Stimulated activated CD4-positive, alpha-beta T cell treated with anti-CD3 and anti-CD28 coated beads, Interleukin-1b, Interleukin-23, amount 100 ng/mL, for 1 hour (primary cell): Measurements from ENCODE around the gene KLHL40.

ENCODE experiments used
- DNase-seq, 2 donors: peaks; one replicate each; pipeline ENCODE4 v3.0.0-alpha.2; 2020; ENCODE audit warnings: low read depth in 2 of 2

KLHL40 gene

GRCh38 chr3:42723219-42723618 is 37.9 kb downstream of the KLHL40 start:
- no peak for DNase-seq

DNA sequence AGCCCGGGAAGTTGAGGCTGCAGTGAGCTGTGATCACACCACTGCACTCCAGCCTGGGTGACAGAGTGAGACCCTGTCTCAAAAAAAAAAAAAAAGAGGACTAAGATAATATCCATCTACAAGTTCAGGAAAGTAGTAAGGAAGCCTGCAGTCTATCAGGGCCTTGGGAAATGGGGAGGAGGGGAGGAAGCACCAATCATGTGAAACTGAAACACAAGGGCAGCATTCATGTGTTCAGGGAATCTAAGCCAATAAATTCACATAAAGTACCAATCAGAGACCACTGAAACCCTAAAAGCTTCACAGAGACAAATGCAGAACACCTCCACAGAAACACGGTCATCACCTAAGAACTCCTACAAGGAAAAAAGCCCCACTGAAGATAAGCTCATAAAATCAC is 40.1 kb downstream of the KLHL40 start:
- DNase-seq: no peak

GRCh38 chr3:42728056-42728455 is 42.7 kb downstream of the KLHL40 start:
- DNase-seq: no peak

- DNase-seq: no peak
Measured at GRCh38 chr3:42728668-42729364, 43.5 kb downstream of the KLHL40 start.

- DNase-seq: no peak
Measured at GRCh38 chr3:42729404-42730145, 44.2 kb downstream of the KLHL40 start.

DNA sequence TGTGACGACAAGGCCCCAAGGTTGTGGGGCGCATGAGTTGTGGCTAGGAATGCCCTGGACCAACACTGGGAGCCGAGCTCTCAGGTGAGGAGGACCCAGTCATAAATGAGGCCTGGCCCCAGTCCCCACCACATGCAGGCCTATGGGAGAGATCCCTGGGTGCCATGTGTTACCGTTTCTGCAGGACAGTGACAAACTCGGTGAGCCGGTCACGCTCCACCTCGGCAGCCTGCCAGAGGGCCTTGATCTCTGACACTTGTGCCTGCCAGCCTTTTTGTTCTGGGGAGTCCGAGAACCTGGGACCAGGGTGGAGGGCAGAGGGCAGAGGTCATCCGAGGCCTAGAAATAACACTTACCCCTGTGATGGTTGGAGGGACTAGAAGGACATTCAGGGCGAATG is 45.0 kb downstream of the KLHL40 start:
- DNase-seq: no peak

- DNase-seq: no peak
Measured at GRCh38 chr3:42730706-42731420, 45.5 kb downstream of the KLHL40 start.

DNA sequence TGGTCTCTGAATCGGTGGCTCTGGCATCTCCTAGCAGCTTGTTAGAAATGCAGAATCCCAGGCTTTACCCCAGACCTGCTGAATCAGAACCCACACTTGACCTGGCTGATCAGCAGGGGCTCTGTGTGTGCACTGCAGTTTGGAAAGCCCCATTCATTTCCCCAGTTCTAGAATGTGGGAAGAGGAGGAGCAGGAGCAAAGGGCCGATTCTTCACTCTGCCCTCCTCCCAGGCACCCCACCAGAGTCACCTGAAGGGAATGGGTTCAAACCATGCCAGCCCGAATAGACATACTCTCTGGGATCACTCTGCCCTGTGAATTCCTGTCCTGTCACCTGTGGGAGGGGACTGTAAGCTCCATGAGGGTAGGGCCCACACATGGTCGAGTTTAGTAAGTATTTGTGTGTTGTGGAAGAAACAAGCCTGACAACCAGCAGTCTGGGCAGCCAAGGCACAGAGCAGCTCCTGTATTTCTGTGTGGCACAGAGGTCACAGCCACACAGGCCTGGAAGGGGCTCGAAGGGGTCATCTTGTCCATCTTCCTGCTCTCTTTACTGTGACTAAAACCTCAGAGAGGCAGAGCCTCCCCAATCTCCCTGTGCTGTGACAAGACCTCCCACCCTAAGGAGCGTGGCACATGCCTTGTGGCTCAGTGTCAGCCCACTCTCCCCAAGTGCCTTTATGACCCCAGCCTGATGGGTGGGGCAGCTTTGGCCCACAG is 46.3 kb downstream of the KLHL40 start:
- no peak for DNase-seq

DNA sequence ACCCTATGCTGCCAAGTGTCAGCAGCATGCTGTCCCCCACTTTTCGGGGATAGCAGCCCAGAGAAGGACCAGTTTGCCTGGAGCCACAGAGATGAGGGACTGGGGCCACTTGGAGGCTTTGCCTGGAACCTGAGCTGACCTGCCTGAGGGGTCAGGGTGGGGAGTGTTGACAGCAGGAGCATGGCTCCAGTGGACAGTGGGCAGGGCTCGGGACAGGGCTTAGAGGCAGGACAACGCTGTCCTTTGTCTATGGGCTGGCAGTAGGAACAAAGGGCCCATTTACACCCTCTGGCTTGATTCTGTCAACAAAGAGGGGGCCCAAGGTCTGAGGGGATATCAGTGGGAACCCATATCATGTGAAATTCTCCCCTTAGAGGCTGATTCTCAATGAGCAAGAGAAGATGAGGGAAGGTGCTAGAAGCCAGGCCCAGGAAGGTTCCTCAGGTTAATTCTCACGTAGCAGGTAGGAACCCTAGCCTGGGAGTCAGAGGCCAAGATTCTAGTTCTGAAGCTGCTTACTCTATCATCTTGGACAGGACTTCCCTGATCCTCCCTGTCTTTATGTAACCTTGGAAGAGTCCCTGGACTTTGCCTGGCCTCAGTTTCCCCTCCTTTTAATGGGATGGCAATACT is 47.0 kb downstream of the KLHL40 start:
- DNase-seq: no peak

DNA sequence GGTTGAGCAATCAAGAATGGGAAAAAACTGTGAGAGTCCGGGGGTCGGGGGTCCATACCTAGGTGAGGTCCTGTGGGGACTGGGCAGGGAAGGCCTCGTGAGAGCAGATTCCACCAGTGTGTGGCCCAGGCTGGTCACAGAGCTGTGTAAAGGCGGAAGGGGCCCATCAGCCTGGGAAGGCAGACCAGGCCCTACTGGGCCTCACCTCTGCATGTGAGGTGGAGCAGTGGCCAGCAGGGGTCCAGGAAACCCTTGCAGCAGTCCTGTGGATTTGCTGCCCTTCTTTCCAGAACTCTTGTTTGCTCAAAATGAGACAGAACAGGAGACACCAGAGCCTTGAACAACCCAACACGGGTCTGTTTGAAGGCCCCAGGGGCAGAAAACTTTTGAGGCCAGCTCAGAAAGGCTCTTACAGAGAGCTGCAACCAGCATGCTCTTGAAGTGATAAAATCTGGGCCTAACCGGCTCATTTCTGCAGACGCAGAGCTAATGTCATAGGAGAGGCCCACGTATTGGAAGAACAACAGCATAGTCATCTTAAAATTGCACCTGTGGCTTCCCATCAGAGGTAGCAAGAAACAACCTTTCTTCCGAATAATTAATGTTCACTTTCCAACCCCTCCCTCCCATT is 47.6 kb downstream of the KLHL40 start:
- no peak for DNase-seq

DNA sequence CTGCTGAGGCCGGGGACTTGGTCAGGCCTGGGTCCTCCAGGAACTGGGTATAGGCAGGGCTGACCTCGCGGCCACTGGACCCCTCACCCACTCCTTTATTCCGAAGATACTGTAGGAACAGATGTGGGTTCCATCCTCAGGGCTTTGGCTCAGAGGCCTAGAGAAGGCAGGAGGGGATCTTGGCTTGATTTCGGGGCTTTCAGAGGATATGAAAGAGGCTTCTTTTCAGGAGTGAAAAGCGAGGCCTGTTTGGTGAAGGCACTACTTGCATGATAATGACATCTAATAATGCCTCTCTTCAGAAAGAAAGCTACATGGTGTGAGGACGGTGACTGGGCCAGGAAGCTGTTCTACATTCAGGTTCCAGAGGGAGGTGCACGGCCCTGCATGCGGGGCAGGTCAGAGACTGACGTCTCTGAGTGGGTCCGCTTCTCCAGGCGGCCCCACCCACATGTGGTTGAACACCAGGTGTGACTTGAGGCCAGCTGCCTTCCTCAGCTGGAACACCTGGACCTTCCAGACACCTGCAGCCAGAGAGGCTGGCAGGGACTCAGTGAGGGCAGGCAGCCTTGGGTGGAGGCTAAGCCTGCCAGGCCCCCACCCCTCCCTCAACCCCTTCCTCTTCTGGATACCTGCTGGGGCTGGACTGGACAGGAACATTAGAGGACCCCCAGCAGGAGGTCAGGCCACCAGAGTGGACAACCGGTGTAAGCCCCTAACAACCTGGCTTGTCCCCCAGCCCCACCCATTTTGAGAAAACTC is 48.3 kb downstream of the KLHL40 start:
- DNase-seq: no peak

DNA sequence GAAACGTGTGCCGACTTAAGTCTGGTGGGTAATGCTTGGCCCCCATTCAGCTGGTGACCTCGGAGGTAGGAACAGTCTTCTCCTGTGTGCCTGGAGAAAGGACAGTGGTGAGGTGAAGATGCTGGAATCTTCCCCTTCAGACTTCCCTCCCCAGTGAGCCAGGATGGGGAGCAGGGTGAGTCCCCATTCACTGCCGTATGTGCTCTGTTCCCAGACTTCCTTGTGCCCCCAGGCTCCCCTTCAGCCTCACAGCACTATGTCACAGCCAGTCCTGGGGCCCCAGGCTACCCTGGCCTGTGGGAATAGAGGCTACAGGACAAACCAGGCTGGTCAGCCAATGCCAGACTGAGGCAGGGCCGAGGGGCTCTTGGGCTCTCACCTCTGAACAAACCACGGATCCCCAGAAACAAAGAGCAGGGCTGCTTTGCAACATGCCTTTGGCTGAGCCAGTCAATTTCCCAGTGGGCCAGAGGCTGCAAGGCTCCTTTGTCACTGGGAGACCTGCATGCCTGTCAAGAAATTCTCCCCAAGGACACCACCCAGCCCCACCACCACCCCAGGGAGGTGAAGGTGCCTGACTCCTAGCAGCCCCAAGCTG is 49.0 kb downstream of the KLHL40 start:
- no peak for DNase-seq

DNA sequence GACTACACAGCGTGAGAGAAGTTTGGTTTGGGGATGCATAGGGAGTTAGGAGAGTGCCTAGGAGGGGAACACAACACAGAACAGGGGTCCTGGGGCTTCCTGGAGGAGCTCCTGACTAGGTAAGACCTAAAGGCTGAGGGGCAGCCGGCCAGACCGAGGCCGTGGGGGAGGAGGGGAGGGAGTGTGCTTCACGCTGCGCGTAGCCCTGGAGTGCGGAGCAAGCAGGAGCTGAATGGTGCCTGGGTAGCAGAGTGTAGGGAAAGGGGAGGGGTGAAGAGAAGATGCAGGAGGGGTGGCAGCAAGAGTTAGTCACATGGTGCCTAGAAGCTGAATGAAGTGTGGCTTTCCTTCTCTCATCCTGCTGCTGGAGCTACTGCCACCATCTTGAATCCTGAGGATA is 49.7 kb downstream of the KLHL40 start:
- DNase-seq: no peak

GRCh38 chr3:42735615-42736014 is 50.3 kb downstream of the KLHL40 start:
- no peak for DNase-seq

- DNase-seq: no peak
Measured at GRCh38 chr3:42736081-42736480, 50.7 kb downstream of the KLHL40 start.

DNA sequence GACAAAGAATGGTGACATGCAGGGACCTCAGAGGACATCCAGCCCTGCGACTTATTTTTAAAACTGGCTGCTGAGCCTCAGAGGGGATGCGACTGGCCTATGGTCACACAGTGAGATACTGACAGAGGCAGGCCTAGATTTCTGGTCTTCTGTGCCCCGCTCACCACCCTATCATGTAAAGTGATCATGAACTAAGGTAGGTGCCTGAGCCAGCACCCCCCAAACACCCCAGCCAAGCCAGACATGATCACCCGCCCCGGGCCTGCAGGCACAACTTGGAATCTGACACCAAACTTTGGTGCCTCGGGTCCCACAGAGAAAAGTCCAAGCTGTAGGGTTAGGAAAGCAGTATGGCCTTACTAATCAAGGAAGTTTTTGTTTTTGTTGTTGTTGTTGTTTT is 51.2 kb downstream of the KLHL40 start:
- no peak for DNase-seq

- no peak for DNase-seq
Measured at GRCh38 chr3:42739401-42740158, 54.2 kb downstream of the KLHL40 start.

GRCh38 chr3:42741796-42742195 is 56.5 kb downstream of the KLHL40 start:
- DNase-seq: no peak
